CD1c-positive myeloid dendritic cell (primary cell): ENCODE data around the gene FGFR2.
"Not testable (repeated sequence)": the region's sequence is repeated elsewhere in the genome, so short reads cannot be mapped to it uniquely, and the experiment has no call there.

ENCODE experiments used
- DNase-seq: peaks from one replicate; pipeline ENCODE4 v3.0.0-alpha.2; 2016; ENCODE audit errors: extremely low spot score

Gene FGFR2

GRCh38 chr10:121590772-121591171 lies 7.5 kb downstream of the FGFR2 start:
- no peak for DNase-seq

GRCh38 chr10:121589553-121589952 lies 8.7 kb downstream of the FGFR2 start:
- no peak for DNase-seq

GRCh38 chr10:121583857-121584256 lies 14.4 kb downstream of the FGFR2 start:
- no peak for DNase-seq

GRCh38 chr10:121583258-121583657 lies 15.0 kb downstream of the FGFR2 start:
- DNase-seq: no peak

- DNase-seq: no peak
Measured at GRCh38 chr10:121580276-121581116, 17.7 kb downstream of the FGFR2 start.

- no peak for DNase-seq
Measured at GRCh38 chr10:121579656-121580055, 18.6 kb downstream of the FGFR2 start.

- DNase-seq: no peak
Measured at GRCh38 chr10:121578965-121579364, 19.3 kb downstream of the FGFR2 start.

GRCh38 chr10:121578298-121578697 lies 19.9 kb downstream of the FGFR2 start:
- DNase-seq: no peak

- no peak for DNase-seq
Measured at GRCh38 chr10:121577568-121577967, 20.7 kb downstream of the FGFR2 start.

GRCh38 chr10:121576139-121576538 lies 22.1 kb downstream of the FGFR2 start:
- no peak for DNase-seq

GRCh38 chr10:121574519-121575166 lies 23.6 kb downstream of the FGFR2 start:
- no peak for DNase-seq

GRCh38 chr10:121573538-121573941 lies 24.7 kb downstream of the FGFR2 start:
- no peak for DNase-seq

- no peak for DNase-seq
Measured at GRCh38 chr10:121572859-121573537, 25.2 kb downstream of the FGFR2 start.

GRCh38 chr10:121570315-121570714 lies 27.9 kb downstream of the FGFR2 start:
- no peak for DNase-seq

- no peak for DNase-seq
Measured at GRCh38 chr10:121568275-121568674, 30.0 kb downstream of the FGFR2 start.

GRCh38 chr10:121567569-121567968 lies 30.7 kb downstream of the FGFR2 start:
- DNase-seq: no peak

- no peak for DNase-seq
Measured at GRCh38 chr10:121566755-121567154, 31.5 kb downstream of the FGFR2 start.

GRCh38 chr10:121559326-121560026 lies 38.8 kb downstream of the FGFR2 start:
- DNase-seq: no peak

- DNase-seq: no peak
Measured at GRCh38 chr10:121558238-121558637, 40.0 kb downstream of the FGFR2 start.

- DNase-seq: no peak
Measured at GRCh38 chr10:121556918-121557573, 41.2 kb downstream of the FGFR2 start.

GRCh38 chr10:121556455-121556854 lies 41.8 kb downstream of the FGFR2 start:
- DNase-seq: no peak

GRCh38 chr10:121554916-121555315 lies 43.3 kb downstream of the FGFR2 start:
- not testable (repeated sequence) for DNase-seq
